Fibroblast of pulmonary artery (primary cell): ENCODE measurements around the gene SEMG1.

Experiments used
- DNase-seq: peaks from one replicate; pipeline ENCODE4 v3.0.0-alpha.2; 2010; ENCODE audit warnings: low read depth
- H3K4me3 ChIP-seq: replicated peaks from 2 replicates; pipeline ENCODE4 v1.5.1; 2011; ENCODE audit warnings: low read depth, mild to moderate bottlenecking, control low read depth, low read length, moderate library complexity
- TF ChIP-seq, protein P1 (sequence below): IDR thresholded peaks from 2 replicates; pipeline ENCODE4 v1.5.1; 2011; ENCODE audit warnings: mild to moderate bottlenecking, control low read depth, low read length, inconsistent platforms; ENCODE audit errors: missing control alignments

Gene SEMG1

DNA sequence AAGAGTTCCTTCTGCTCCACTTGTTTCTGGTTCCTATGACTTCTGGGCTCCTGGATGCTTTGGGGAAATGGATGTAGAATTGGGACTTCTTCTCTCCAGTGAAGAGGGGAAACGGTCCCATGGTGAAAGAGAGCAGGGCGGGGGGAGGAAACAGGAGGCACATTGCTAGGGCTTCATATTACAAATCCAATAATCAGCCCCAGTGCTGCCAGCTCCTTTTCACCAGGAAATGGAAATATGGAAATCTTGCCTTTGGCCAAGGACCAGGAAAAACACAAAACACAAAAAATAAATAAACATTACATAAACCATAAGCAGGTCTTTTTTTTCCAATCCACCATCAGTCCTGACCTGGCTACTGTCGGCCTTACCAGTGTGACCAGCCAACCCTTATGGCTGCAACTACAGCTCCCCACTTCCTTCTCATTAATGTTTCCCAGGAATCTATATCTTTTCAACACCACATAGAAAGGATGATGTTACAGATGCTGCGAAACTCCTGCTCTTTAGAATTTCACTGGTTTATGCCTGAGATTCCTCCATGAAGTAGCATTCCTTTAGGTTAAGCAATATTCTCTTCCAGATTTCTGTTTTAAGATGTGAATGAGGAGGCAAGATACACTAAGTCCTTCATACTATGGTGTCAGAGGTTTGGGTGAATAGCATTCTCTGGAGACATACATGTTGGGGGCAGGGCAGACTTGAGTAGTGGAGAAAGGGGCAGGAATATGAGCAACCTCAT lies 30.1 kb upstream of the SEMG1 start:
- DNase-seq, result no peak

DNA sequence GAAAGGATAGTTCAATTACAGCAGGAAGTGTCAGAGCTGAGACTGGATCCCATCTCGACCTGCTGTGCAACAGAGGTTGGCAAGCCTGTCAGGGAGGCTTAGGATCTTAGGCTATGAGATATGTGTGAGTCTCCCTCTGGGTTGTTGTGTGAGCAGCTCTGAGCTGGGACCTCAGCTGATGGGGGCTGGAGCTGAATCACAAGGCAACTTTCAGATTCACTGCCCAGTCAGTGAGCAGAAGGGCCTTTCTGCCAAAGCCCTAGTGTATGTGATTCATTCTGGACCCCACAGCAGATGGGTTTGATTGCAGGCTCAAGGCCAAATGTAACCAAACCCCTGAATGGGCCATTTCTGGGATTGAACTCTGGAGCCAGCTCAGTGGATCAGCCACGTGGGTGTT lies 27.7 kb upstream of the SEMG1 start:
- TF ChIP-seq, protein P1, sequence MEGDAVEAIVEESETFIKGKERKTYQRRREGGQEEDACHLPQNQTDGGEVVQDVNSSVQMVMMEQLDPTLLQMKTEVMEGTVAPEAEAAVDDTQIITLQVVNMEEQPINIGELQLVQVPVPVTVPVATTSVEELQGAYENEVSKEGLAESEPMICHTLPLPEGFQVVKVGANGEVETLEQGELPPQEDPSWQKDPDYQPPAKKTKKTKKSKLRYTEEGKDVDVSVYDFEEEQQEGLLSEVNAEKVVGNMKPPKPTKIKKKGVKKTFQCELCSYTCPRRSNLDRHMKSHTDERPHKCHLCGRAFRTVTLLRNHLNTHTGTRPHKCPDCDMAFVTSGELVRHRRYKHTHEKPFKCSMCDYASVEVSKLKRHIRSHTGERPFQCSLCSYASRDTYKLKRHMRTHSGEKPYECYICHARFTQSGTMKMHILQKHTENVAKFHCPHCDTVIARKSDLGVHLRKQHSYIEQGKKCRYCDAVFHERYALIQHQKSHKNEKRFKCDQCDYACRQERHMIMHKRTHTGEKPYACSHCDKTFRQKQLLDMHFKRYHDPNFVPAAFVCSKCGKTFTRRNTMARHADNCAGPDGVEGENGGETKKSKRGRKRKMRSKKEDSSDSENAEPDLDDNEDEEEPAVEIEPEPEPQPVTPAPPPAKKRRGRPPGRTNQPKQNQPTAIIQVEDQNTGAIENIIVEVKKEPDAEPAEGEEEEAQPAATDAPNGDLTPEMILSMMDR, result no peak
- no peak for DNase-seq
- no peak overlapping the region for H3K4me3 ChIP-seq

More for the DNA sequence above, 30.1 kb upstream of the SEMG1 start:
- H3K4me3 ChIP-seq, result no peak overlapping the region
- TF ChIP-seq, protein P1, result no peak

DNA sequence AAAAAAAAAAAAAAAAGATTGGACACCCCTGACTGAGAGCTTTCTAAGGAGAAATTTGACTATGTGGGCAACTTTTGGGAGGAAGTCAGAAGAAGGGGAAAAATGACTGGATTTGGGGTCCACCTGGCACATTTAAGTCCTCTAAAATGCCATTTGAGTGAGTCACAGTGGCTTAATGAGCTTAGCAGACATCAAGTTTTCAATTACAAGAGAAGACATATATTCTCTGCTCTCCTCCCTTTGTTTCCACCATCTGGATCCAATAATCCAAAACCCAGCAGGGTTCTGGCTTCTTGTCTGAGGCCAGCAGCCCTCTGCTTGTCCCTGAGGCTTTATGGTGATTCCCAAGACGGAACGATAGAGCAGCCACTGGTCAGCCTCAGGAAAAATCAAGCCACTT lies 25.2 kb upstream of the SEMG1 start:
- no peak overlapping the region for H3K4me3 ChIP-seq
- DNase-seq, result no peak
- TF ChIP-seq, protein P1, result no peak

DNA sequence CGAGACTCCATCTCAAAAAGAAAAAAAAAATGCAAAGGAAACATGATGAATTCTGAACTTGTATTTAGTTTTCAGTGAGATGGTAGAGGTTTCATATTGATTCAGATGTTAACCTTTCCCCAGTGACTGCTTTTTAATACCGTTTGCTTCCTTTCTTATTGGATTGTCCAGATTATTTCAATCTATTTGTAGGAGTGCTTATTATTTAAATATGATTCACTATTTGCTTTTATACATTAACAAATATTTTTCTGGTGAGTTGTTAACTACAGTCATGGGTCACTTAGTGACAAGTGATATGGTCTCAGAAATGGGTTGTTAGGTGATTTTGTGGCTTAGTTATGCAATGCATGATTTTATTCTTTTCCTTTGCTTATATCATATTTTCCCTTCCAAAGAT lies 23.7 kb upstream of the SEMG1 start:
- no peak for DNase-seq
- TF ChIP-seq, protein P1, result no peak
- H3K4me3 ChIP-seq, result no peak overlapping the region

DNA sequence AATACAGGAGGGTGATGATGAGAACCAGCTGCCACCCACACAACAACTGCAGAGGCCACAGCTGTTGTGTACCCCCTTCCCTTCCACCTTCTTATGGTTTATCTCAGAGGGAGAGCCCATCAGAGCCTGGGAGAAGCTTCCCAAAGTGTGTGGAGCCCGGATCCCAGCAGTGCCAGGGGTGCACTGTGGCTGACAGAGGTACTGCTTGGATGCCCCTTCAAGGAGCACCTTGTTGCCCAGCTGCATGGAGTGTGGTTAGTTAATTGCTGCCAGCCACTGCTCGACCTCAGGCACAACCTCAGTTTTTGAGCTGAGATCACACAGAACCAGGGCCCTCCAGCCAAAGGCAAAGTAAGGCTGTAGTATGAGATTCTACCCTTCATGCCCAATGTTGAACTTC lies 19.1 kb upstream of the SEMG1 start:
- TF ChIP-seq, protein P1, result no peak
- H3K4me3 ChIP-seq, result no peak overlapping the region
- DNase-seq, result no peak

DNA sequence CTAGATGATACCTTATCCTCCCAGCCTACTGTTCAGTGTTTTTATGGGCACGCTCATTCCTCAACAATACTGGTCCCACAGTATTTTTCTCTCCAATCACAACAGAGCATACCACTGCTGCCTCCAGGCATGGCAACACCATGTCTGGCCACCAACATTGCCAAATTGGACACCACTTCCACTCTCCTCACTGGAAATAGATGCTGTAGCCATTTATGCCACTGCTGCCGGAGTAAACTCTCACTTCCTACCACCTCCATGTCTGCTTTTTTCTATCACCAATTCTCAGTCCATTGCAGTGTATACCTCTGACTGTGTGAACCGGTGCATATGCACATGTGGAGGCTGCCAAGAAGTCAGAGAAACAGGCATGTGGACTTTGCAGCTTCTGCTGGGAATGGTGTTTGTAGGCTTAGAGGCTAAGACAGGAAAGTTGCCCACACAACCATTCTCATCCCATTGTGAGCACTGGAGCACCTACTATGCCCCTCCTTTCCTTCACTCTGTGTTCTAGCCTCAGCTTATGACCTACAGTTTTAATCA lies 17.7 kb upstream of the SEMG1 start:
- DNase-seq, result no peak
- TF ChIP-seq, protein P1, result no peak
- H3K4me3 ChIP-seq, result no peak overlapping the region

DNA sequence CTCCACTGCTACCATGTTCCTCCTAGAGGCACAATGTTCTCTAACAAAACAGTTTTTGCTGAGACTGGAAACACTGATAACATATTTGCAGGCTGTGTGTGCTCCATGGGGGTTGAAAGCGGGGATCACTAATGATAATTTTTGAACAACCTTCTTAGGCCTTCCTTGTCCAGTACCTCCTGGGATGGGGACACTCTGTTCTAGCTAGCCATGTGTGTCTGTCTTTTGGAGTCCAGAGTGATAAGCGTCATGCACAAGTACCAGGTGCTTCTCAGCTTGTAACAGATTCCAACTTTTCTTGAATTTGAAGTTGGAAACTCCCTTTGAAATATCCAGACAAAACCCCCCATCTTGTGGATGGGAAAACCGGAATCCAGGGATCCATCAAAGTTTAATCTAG lies 17.0 kb upstream of the SEMG1 start:
- DNase-seq, result no peak
- TF ChIP-seq, protein P1, result no peak
- no peak overlapping the region for H3K4me3 ChIP-seq
